Testis (tissue), 2 donors: ENCODE results near the gene SKP1.

Experiments
- POLR2A ChIP-seq: fragments of 450-650 bp; IDR thresholded peaks from one replicate; pipeline ENCODE4 v1.6.1; 2017; ENCODE audit warnings: antibody characterized with exemption, mild to moderate bottlenecking, moderate library complexity
- TF ChIP-seq, protein P1 (sequence below), 3 experiments: fragments of 450-650 bp in 2 of 3; fragments of 200-600 bp in 1 of 3; sonication (generic) in 1 of 3; IDR thresholded peaks; one replicate each; pipeline ENCODE4 v1.5.1; 2016 to 2019; ENCODE audit warnings: antibody characterized with exemption in 3 of 3, mild to moderate bottlenecking in 2 of 3, moderate library complexity in 1 of 3

DNA sequence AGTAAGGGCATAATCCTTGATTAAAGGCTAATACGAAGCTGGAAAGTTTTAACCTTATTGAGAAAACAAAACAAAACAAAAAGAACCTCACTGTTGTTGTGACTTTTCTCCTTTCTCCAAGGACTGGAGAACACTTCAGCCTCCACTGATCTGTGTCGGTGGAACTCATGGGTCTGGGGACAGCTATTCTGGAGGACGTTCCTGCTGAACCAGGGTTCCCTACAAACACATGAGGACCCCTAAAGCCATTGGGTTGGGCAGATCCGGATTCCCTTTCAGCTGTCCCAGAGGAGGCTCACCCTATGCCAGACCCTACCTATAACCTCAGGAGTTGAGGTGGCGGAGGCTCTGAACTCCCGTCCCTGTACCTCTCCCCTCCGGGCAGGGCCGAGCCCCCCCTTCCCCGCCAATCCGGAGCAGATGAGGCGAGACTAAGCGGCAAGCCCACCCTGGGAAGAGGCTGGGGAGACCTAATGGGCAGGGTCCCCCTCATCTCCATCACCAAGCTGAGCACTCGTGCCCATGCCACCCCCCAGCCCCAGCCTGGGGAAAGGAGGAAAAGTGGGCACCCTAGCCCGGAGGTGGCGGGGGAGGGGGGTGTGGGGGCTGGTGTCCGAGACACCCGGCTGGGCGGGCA, 63.9 kb downstream of the SKP1 start:
- TF ChIP-seq POLR2A, result no peak
- TF ChIP-seq, protein P1, sequence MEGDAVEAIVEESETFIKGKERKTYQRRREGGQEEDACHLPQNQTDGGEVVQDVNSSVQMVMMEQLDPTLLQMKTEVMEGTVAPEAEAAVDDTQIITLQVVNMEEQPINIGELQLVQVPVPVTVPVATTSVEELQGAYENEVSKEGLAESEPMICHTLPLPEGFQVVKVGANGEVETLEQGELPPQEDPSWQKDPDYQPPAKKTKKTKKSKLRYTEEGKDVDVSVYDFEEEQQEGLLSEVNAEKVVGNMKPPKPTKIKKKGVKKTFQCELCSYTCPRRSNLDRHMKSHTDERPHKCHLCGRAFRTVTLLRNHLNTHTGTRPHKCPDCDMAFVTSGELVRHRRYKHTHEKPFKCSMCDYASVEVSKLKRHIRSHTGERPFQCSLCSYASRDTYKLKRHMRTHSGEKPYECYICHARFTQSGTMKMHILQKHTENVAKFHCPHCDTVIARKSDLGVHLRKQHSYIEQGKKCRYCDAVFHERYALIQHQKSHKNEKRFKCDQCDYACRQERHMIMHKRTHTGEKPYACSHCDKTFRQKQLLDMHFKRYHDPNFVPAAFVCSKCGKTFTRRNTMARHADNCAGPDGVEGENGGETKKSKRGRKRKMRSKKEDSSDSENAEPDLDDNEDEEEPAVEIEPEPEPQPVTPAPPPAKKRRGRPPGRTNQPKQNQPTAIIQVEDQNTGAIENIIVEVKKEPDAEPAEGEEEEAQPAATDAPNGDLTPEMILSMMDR (IDR thresholded peaks at IDR 0.05), result no peak
